Measurements from ENCODE around the gene OR51E1.

DNA sequence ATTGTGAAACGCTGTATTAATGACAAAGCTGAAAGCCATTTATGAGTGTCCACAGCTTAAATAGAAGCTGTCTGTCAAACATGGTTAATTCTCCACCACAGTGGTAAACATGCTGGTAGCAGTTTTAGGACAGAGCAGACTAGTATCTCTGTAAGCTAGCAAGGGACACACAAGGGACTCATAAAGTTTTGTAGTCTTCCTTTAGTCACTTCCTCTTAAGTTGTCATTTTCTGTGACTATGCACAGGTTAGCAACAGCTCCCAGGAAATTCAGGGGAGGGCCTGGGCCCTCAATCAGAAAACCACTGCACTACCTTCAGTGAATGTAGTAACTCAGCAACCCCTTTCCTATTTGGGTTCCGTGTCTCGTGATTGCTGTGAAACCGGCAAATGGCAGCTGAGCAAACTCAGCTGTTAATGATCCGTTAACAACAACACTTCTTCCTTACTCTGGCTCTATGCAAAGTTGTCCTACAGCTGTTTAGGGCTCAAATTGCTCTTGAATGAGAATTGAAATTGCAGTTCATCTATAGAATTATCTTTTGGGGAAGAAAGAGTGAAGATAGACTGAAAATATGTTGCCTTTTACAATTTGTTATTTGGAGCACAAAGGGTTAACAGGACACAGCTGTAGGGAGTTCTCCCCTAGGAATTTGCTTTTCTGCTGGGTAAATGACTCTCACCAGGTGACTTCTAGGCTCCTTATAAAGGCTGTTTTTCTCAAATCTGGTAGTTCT, 60.4 kb downstream of the OR51E1 start, which contains the start of gene MMP26:
- no peak for TF ChIP-seq CTCF (IDR thresholded peaks at IDR 0.05)
- no peak for TF ChIP-seq EZH2 (IDR thresholded peaks at IDR 0.05; ENCODE audit: borderline replicate concordance, insufficient read depth, low read depth, low read length, poor library complexity, severe bottlenecking)

All from B cell (primary cell).